Sigmoid colon (tissue), 3 donors: ENCODE data around the gene RASD2.

Source experiments
- POLR2A ChIP-seq, 2 donors: fragments of 450-650 bp; IDR thresholded peaks; one replicate each; pipeline ENCODE4 v1.6.1; 2016; ENCODE audit warnings: antibody characterized with exemption in 2 of 2, mild to moderate bottlenecking in 2 of 2, moderate library complexity in 2 of 2
- TF ChIP-seq, protein P1 (sequence below), 4 experiments: fragments of 450-650 bp in 3 of 4; fragments of 200-600 bp in 1 of 4; IDR thresholded peaks; one replicate each; pipeline ENCODE4 v1.5.1; 2016 to 2019; ENCODE audit warnings: antibody characterized with exemption in 4 of 4, mild to moderate bottlenecking in 3 of 4, moderate library complexity in 2 of 4

DNA sequence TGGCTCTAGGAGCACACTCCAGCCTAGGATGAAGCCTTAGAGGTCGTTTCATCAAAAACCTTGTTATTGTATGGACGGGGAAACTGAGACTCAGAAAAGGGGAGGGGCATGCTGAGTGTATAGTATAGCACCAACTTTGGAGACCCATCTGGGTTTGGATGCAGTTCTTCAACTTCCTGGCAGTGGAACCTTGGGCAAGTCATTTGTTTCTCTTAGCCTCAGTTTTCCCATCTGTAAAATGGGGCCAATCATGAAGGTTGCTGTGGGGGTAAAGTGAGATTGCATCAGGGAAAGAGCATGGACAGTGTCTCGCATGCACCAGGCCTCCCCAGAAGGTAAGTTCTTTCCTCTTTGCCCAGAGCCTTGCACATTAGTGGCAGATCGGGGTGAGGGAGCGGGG, 47.6 kb upstream of the RASD2 start:
- TF ChIP-seq, protein P1, sequence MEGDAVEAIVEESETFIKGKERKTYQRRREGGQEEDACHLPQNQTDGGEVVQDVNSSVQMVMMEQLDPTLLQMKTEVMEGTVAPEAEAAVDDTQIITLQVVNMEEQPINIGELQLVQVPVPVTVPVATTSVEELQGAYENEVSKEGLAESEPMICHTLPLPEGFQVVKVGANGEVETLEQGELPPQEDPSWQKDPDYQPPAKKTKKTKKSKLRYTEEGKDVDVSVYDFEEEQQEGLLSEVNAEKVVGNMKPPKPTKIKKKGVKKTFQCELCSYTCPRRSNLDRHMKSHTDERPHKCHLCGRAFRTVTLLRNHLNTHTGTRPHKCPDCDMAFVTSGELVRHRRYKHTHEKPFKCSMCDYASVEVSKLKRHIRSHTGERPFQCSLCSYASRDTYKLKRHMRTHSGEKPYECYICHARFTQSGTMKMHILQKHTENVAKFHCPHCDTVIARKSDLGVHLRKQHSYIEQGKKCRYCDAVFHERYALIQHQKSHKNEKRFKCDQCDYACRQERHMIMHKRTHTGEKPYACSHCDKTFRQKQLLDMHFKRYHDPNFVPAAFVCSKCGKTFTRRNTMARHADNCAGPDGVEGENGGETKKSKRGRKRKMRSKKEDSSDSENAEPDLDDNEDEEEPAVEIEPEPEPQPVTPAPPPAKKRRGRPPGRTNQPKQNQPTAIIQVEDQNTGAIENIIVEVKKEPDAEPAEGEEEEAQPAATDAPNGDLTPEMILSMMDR (IDR thresholded peaks at IDR 0.05) = no peak
- TF ChIP-seq POLR2A (IDR thresholded peaks at IDR 0.05) = no peak
